IMR-90 (cell line): ENCODE measurements around the gene NUP58.

ENCODE experiments used
- BHLHE40 ChIP-seq: fragments of 150-350 bp; IDR thresholded peaks from 2 replicates; pipeline ENCODE4 v1.6.1; 2016; ENCODE audit warnings: mild to moderate bottlenecking, low read depth, low read length
- CTCF ChIP-seq: conservative IDR thresholded peaks from 2 replicates; pipeline ENCODE4 v1.5.1; 2012; ENCODE audit warnings: mild to moderate bottlenecking, low read depth, low read length, improper control_type of control experiment
- ELK1 ChIP-seq: fragments of 150-350 bp; IDR thresholded peaks from 2 replicates; pipeline ENCODE4 v1.6.1; 2016; ENCODE audit warnings: low read depth, mild to moderate bottlenecking, low read length, moderate library complexity, borderline replicate concordance
- MAZ ChIP-seq: IDR thresholded peaks from 2 replicates; pipeline ENCODE4 v1.6.1; 2012; ENCODE audit warnings: low read depth, mild to moderate bottlenecking, low read length, improper control_type of control experiment, moderate library complexity, borderline replicate concordance
- MXI1 ChIP-seq: IDR thresholded peaks from 2 replicates; pipeline ENCODE4 v1.6.1; 2012; ENCODE audit warnings: low read depth, mild to moderate bottlenecking, low read length, moderate library complexity, borderline replicate concordance
- NFE2L2 ChIP-seq: fragments of 150-350 bp; IDR thresholded peaks from 2 replicates; pipeline ENCODE4 v1.6.1; 2016; ENCODE audit warnings: low read depth, mild to moderate bottlenecking, low read length
- POLR2A ChIP-seq: IDR thresholded peaks from 2 replicates; pipeline ENCODE4 v1.6.1; 2012; ENCODE audit warnings: mild to moderate bottlenecking, low read depth, low read length
- SMC3 ChIP-seq: fragments of 150-350 bp; IDR thresholded peaks from 2 replicates; pipeline ENCODE4 v1.6.1; 2016; ENCODE audit warnings: low read depth, mild to moderate bottlenecking, antibody characterized with exemption, low read length, moderate library complexity
- USF2 ChIP-seq: fragments of 150-350 bp; IDR thresholded peaks from 2 replicates; pipeline ENCODE4 v1.6.1; 2017; ENCODE audit warnings: mild to moderate bottlenecking, antibody characterized with exemption, low read length, low read depth

GRCh38 chr13:25266706-25267105 is 34.7 kb upstream of the NUP58 start:
- TF ChIP-seq CTCF (no peak), SMC3 (no peak), NFE2L2 (no peak), BHLHE40 (no peak), POLR2A (no peak), MAZ (no peak), MXI1 (no peak), USF2 (no peak), ELK1 (no peak)
